CD1c-positive myeloid dendritic cell (primary cell): ENCODE data around the gene MSMP.

ENCODE experiments used
- DNase-seq: peaks from one replicate; pipeline ENCODE4 v3.0.0-alpha.2; 2016; ENCODE audit errors: extremely low spot score

Gene MSMP, protein sequence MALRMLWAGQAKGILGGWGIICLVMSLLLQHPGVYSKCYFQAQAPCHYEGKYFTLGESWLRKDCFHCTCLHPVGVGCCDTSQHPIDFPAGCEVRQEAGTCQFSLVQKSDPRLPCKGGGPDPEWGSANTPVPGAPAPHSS

DNA sequence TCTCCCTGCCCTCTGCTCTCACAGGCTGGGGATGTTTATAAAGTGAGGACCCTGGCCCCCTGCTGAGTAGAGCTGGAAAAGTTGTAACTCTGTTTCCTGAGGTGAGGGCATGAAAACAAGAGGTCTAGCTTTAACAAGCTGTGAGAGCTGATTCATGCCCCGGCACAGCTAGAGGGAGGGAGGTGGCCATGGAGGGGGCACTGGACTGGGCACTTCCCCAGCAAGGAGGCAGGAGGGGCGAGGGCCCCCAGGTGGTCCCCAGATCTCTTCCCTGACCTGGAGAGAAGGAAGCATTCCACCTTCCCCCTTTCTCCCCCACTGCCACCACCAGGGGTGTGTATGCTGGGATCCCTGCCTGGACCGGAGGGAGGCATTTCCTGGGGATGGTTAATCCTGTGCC, at the start of gene MSMP:
MSMP (minus strand) TSS at position 13 of the 400 bp plus-strand sequence. CDS start 147 bp downstream, outside the sequence.
- DNase-seq = no peak

DNA sequence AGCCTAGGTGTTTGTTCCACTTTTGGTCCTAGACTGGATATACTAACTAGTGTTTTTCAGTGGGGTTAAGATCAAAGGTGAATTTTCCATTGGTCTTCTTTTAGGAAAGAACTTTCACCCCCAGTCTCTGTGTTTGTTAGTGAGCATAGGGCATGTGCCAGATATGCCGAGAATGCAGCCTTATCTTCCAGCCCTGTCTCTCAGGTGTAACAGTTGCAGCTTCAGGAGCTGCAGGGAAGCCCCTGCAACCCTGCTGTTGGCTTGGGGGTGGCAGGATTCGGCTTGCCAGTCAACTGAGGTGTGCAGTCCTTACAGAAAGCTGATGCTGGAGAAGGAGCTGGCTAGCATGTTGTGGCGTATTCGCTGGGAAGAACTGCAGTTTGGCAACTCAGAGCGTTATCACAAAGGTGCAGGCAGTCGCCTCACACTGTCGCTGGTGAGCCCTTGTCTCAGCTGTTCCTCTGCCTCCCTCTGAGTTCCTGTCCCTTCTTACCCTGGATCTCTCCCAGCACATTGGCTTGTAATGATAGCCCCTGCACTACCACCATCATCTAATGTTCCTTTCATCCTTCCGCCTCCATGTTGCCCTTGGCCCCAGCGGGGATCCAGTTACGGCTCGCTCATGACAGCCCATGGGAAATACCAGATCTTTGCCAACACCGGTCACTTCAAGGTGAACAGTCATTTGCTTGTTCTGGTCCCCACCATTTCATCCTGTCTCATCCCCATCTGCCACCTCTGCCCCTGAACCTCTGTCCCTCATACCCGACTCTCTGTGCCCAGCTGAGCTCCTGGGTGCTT, 47.5 kb upstream of the MSMP start:
- DNase-seq = no peak

DNA sequence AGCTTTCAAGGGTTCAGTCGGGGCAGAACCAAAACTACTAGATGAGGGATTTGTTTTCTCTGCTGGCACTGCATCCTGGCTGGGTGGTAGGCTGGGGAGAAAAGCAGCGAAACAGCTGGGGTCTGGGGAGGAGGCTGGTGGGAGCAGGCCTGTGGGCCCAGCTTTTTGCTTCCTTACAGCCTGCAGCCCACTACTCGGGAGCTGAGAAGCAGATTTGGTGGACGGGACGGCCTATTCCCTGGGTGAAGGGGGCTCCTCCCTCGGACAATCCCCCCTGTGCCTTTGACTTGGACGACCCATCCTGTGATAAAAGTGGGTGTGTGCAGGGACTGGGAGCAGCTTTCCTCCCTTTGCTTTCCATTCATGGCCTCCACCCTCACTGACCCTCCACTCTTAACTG, 46.5 kb upstream of the MSMP start:
- no peak for DNase-seq

DNA sequence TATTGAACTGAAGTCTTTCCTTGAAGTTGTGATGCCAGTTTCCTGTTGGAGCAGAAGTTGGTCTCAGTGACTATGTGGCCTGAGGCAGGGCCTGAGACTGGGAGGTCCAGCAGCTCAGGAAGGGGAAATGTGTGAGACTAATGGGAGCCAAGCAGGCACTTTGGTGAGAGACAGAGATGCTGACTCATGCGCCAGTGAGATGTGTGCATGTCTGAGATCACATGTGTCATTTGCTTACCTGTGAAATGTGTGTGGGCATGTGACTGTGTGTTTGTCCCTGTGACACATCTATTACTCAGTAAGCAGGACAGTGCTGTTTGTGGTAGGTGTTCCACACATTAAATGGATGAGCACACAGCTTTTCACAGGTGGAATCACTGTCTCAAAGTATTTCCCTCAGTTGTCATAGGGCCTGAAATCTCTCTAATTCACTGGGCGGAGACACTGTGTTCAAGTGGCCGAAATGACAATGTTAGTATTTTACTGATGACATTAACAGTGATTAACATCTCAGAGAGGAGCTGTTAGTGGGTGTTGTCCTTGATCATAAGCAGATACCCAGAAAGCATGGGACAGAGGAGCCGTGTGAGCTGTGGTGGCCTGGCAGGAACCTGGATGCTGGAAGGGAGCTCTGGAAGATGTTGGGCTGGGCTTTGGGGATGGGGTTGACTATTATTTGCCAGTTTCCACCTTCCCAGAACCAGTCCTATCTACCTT, 44.7 kb upstream of the MSMP start:
- DNase-seq = no peak

DNA sequence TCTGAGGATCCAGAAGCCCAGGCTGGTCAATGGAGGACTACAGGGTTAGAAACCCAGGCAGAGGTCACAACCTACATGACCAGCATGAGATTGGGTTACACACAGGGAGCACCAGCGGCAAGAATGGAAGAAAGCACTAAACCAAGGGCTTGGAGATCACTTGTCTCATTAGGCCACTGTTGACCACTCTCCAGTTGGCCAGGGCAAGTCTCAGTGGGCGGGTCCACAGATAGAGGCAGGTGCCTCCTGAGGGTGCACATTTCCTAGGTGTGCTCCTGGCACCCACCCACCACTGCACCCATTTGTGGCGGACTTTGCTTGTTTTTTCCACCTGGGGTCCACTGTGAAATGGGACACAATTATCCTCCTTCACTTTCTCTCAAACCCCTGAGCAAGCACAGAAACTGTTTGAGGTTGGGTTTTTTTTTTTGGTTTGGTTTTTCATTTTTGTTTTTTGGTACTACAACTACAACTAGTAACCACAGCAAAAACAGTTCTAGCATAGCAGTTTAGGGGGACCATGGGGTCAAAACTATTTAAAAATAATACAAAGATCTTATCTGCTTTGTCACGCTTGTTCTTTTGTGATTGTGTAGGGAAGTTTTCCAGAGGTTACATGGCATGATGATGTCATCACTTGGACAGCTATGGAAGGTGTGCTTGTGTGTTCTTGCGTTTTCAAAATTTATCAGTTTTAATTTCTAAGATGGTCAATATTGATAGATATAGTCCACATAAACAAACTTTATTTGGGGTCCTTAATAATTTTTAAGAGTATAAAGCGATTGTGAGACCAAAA, 43.4 kb upstream of the MSMP start:
- DNase-seq = no peak

DNA sequence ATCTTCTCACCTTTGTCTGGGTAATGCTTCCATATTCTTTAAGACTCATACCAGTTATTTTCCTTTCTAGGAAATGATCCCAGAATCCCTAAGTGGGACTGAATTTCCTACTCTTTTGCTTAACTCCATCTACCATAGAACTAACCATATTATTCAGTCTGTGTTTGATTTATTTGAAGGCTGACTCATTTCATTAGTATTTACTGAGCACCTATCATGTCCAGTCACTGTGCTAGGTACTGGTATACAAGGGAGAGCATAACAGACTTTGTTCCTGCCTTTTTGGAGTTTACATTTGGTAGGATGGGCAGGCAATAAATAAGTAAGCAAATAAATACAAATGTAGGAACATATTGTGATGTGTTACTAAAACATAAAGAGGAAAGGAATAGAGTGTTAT, 41.6 kb upstream of the MSMP start:
- no peak for DNase-seq

DNA sequence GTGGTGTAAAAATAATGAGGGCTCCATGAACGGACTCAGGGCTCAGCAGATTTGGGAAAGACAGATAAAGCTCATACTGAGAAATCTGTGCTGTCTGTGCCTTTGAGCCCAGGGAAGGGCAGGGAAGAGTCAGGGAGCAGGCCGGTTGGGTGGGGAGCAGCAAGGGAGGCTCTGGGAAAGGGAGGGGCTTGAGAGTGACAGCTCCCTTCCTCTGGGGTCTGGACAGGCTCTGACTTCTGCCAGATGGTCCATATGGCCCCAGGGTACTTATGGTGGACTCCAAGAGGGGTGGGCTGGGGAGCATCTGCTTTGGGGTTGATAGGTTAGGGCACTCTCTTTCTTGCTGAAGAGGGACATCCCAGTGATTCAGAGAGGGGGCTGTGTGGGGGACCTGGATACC, 39.4 kb upstream of the MSMP start:
- no peak for DNase-seq

DNA sequence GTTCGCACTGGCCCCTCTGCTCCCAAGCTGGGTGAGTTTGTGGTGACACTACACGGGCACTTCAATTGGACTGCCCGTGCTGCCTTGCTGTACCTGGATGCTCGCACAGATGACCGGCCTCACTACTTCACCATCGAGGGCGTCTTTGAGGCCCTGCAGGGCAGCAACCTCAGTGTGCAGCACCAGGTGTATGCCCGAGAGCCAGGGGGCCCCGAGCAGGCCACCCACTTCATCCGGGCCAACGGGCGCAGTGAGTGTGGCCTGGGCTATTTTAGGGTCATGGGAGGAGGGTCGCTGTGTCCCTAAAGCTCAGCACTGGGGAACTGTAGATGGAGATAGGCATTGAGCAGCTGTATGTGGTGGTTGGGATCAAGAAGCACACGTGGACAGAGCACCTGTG, 38.8 kb upstream of the MSMP start:
- DNase-seq = no peak

DNA sequence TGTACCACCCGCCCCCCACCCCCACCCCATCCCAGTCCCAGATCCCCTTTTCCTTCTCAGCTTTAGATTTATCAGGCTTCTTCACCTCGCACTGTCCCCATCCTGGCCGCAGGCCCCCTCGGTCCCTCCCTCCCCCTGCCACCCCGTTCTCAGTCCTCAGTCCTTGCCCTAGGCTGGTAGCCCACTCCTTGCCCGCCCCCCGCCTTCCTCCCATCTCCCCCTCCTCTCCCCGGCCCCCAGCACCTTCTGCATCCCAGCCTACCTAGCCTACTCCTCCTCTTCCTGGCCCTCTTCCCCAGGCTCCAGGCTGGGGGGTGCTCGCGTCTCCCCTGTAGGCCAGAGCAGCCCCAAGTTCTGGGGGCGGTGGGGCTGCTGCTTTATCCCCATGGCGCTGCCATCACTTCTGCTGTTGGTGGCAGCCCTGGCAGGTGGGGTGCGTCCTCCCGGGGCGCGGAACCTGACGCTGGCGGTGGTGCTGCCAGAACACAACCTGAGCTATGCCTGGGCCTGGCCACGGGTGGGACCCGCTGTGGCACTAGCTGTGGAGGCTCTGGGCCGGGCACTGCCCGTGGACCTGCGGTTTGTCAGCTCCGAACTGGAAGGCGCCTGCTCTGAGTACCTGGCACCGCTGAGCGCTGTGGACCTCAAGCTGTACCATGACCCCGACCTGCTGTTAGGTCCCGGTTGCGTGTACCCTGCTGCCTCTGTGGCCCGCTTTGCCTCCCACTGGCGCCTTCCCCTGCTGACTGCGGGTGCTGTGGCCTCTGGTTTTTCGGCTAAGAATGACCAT, 38.1 kb upstream of the MSMP start:
- no peak for DNase-seq

DNA sequence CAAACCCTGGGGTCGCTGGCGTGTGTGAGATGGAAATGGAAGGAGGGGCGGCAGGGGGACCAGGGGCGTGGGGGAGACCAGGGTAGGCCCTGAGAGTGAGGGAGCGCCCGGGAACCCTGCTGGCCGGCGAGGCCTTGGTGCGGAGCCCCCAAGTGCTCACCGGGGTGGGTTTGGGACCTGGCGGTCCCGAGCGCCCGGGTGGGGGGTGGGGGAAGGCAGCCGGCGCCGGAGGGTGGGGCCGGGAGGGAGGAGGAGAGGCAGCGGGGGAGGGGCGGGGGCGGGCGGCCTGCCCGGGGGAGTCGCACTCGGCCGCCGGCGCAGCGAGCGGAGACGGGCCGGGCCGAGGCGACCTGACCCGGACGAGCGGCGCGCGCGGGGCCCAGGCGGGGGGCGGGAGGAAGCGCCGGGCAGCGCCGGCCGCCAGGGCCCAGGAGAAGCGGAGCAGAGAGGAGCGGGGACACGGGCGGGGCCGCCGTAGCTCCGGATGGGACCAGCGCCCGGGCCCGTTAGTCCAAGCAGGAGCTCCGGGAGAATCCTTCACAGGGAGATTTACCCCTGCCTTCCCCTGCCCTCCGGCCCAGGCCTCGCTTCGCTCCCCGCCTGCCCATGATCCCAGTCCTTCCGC, 37.3 kb upstream of the MSMP start, which contains the start of gene NPR2:
NPR2 (plus strand) TSS at position 295 of the 625 bp plus-strand sequence. CDS start 818 bp downstream, outside the sequence.
- peak; percentile 7 for DNase-seq

DNA sequence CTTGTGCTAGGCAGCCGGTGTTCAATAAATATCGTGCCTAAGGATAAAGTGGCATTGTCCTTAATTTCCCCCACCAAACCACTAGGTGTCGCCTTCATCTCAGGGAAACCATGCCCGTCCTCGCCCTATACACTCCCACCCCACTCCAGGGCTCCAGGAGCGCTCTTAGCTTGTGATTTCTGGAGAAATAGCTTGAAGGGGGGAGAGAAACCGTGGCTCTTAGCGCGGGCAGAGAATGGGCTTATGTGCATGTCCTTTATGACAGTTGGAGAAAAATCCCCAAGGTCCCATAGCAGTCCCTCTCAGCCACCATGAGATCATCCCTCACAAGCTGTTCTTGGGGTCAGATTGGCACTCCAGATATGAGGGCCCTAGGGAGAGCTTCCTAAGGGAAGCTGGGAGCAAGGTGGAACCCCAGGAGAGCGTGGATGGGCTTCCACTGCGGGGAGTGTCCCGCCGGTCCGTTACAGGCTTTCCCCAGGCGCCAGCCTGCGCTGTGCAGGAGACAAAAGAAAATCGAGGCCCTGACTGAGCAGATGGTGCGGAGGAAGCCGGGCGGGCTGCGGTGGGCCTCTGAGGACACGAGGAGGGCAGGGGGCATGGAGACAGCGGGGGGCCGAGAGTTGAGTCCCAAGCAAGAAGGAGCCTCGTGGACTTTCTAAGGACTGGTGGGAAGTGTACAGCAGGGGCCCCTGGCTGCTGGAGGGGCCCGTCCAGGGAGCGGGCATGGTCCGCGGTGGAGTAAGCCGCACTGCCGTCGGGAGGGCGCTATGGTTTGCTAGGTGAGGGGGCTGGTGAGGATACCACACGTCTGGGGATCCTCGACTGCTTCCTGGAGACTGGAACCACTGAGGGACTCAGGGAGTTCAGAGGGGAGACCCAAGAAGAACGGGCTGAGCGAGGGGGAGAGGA, 36.6 kb upstream of the MSMP start:
- DNase-seq = peak; percentile 79

DNA sequence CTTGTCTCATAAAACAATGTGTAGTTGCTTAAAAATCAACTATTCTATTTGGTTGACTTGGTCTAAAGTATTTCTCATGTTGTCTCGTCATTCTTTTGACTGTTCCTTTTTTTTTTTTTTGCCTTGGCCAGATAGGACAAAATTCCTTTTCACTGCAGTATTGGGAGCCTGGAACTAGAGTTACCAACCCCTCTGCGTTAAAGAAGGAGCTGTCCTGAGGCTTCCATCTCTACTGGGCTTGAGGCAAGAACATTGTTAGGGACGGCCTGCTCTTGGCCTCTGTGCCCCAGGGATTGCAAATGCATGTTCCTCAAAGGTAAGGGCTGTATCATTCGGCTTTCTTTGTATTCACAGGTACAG, 35.9 kb upstream of the MSMP start:
- DNase-seq = no peak

DNA sequence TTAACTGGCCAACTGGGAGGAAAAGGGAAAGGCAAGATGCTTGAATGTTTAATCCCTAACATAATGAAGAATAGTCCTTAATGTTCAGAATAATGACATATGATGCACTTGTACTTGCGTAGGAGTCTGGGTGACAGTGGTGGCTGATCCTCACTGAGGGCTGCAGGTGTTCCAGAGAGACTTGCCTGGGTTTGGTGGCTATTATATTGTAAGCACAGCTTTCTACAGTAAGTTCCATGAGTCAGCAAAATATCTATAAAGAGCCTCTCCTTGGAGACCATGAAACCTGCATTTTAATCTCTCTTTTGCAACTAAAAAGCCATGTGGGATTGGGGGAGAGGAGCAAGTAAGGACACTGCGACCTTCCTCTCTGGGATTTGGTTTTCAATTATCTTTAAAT, 35.5 kb upstream of the MSMP start:
- DNase-seq = no peak

DNA sequence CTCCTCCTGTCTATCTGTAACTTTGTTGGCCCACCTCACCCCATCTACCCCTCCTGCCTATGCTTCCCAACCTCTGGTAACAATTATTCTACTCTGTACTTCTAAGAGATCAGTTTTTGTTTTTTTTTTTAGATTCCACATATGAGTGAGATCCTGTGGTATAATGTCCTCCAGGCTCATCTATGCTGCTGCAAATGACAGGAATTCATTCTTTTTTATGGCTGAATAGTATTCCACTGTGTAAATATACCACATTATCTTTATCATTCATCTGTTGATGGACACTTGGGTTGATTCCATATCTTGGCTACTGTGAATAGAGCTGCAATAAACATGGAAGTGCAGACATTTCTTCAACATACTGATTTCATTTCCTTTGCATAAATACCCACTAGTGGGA, 29.3 kb upstream of the MSMP start:
- DNase-seq = no peak

DNA sequence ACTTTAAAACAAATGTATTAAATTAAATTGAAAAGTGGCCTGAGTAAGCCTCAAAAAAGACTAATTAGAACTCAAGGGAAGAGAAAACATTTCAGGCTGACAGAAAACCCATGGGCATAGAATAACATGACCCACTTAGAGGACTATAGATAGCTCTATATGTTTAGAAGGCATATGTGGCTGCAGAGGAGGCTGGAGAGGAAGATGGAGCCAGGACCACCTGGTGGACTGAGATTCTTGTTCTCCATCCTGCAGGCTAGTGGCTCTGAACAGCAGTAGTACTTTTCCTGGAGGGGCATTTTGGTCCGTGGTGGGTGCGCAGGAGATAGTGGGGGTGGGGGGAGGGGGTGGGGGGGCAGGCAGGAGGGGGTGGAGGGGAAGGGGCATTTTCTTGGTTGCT, 27.0 kb upstream of the MSMP start:
- DNase-seq = no peak

DNA sequence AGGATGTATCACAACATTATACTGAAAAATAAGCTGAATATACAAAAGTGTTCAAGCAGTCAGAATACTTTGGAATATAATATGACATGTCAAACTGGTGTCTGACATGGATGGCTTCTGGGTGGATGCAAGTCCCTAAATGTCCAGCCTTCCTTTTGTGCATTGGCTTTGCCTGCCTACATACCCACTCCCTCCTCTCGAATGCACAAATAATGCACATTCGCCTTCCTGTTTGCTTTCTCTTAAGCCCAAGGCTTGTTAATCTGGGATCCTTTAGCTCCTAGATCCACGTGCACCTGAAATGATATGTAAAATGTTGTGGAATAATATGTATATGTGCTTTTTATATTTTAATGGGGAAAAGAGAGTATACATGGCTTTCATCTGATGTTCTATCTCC, 24.4 kb upstream of the MSMP start:
- no peak for DNase-seq

DNA sequence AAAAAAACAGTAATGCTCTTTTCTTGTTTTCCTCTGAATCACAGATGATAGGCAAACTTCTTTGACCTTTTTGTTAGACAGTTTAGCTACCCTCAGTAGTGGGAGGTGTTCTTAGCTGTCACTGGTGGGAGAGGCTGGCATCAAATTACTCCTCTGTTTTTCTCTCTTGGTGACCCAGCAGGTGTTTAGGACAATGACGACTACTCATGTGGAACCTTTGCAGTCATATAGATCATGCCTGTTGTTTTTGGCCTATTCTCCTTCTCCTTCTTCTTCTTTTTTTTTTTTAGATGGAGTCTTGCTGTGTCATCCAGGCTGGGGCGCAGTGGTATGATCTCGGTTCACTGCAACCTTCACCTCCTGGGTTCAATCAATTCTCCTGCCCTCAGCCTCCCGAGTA, 21.9 kb upstream of the MSMP start:
- no peak for DNase-seq

DNA sequence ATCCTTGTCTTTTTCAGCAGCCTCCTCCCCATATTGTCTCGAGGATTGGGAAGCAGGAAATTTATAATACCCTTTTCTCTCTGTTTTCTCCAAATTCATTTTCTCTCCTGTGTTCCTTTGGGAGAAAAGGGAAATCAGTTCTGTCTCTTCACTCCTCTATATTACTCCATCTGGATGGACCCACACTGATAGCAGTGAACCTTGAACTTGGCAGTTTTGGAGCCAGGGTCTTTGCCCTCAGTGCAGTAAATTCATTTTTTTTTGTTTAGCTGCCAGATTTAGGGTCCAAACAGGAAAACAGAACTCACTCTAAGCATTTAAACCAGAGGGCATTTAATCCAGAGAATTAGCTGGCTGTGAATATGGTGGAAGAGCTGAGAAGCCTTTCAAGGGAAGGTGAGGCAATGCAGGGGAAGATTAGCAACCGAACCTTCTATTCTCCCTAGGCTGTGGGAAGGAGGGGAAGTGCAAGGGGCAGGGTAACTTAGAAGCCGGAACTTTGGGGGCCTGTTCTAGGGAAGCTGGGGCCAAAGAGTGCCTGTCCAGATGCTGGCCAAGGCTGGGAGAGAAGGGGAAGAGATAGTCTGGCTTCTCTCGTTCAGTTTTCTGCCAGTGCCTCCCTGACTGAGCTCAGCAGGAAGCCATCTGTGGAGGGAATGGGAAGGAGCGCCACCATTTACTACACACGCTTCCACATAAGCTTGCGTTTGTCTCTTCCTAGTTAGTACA, 21.0 kb upstream of the MSMP start:
- peak; percentile 66 for DNase-seq

DNA sequence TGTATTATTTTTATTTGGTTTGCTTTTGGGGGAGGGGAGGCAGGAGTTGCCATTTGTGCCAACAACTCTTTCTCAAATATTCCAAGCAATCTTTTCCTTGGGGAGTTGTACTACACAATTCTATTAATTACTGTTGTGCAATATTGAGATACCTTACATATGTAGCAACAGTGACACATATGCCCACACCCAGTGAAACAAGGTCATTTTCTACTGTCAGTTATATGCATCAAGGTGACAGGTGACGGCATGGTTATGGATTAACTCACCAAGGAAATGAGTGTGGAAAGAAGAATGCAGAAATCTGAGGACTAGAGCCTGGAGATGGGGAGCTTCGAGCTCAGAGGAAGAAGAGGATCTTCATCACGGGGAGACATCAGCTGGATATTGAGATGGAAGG, 17.9 kb upstream of the MSMP start:
- DNase-seq = no peak
